Stomach smooth muscle (tissue), 2 donors: ENCODE results near the gene IREB2.

Experiments
- H3K27ac ChIP-seq: one replicate; pipeline ENCODE4 v1.7.0; 2013; ENCODE audit warnings: mild to moderate bottlenecking, low read length, inconsistent platforms
- H3K27me3 ChIP-seq, 2 donors: one replicate each; pipeline ENCODE4 v1.7.0; 2013; ENCODE audit warnings: low read length in 2 of 2; ENCODE audit not compliant: insufficient read depth in 2 of 2, control insufficient read depth in 1 of 2
- H3K36me3 ChIP-seq, 2 donors: one replicate each; pipeline ENCODE4 v1.7.0; 2013; ENCODE audit warnings: low read length in 2 of 2; ENCODE audit not compliant: control insufficient read depth in 2 of 2, insufficient read depth in 2 of 2
- H3K4me1 ChIP-seq: one replicate; pipeline ENCODE4 v1.7.0; 2013; ENCODE audit warnings: low read length; ENCODE audit not compliant: control insufficient read depth, insufficient read depth
- H3K4me3 ChIP-seq, 2 donors: one replicate each; pipeline ENCODE4 v1.7.0; 2013; ENCODE audit warnings: low read length in 2 of 2
- H3K9ac ChIP-seq, 2 donors: one replicate each; pipeline ENCODE4 v1.7.0; 2013; ENCODE audit warnings: low read length in 2 of 2, mild to moderate bottlenecking in 1 of 2
- H3K9me3 ChIP-seq, 2 donors: one replicate each; pipeline ENCODE4 v1.7.0; 2013; ENCODE audit warnings: low read length in 2 of 2; ENCODE audit not compliant: control insufficient read depth in 2 of 2
- donor health status: healthy.
- donor health status: Pancreatic carcinoma.

The IREB2 gene

DNA sequence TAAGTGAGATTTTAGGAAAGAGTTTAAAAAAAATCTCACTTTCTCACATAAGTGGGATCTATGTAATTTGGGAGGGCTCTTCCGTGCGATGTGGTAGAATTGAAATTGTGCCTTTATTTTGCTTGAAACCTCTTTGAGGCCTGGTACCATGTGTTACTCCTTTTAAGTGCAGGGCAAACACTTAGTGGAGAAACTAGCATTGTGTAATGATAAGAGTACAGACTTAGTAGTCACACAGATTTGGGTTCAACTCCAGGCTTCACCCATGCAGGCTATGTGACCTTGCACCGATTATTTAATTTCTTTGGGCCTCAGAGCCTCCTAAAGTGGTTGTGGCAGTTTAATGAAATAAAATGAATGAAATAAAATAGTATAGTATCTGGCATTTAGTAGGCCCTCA, 104.6 kb downstream of the IREB2 start:
- Histone ChIP-seq H3K27ac (no peak overlapping the region), H3K36me3 (peaks cover 27 to 30% of the 10 kb centered on the region in 2 donors), H3K27me3 (no peaks in the 10 kb centered on the region), H3K9ac (no peak overlapping the region), H3K4me1 (peaks cover 5% of the 10 kb centered on the region), H3K4me3 (no peak overlapping the region), H3K9me3 (no peaks in the 10 kb centered on the region)

DNA sequence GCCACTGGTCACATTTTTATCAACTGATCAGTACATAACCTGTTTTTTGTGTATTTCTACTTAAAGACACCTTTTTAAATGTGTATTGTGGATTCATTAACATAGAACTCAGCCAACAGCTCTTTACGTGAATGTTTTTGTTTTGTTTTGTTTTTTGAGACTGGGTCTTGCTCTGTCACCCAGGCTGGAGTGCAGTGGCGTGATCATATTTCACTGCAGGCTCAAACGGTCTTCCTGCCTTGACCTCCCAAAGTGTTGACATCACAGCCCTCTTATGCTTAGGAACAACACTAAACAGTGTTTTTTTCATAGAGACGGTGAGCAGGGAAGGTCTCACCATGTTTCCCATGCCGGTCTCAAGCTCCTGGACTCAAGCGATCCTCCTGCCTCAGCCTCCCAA, 112.2 kb downstream of the IREB2 start:
- Histone ChIP-seq H3K4me3 (no peak overlapping the region), H3K27me3 (no peaks in the 10 kb centered on the region), H3K9me3 (no peaks in the 10 kb centered on the region), H3K4me1 (no peaks in the 10 kb centered on the region), H3K27ac (no peak overlapping the region), H3K36me3 (peaks cover 43 to 44% of the 10 kb centered on the region in 2 donors), H3K9ac (no peak overlapping the region)

DNA sequence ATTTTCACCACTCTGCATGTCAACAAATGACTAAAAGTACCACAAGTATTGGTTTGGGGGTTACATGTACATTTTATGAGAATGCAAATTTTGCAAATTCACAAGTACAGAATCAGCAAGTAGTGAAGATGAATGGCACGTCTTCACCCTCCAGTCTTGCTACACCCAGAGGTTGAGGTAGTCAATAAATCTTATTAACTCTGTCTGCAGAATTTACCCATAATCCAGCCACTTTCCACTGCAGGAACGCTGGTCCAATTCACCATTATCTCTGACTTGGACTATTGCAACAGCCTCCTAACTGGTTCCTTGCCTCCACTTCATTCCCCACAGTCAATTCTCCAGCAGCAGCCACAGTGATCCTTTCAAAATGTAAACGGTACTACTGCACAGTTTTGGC, 112.8 kb downstream of the IREB2 start:
- Histone ChIP-seq H3K27me3 (no peaks in the 10 kb centered on the region), H3K9me3 (no peaks in the 10 kb centered on the region), H3K36me3 (peaks cover 37 to 38% of the 10 kb centered on the region in 2 donors), H3K4me3 (no peak overlapping the region), H3K4me1 (no peaks in the 10 kb centered on the region), H3K9ac (no peak overlapping the region), H3K27ac (no peak overlapping the region)
